ENCODE measurements around the gene MAPK8IP3. TPM values are rescaled to one million over a fixed set of nuclear protein-coding genes. Genes with fewer than 3 reads are reported as not detected.

MAPK8IP3 gene
- total RNA-seq, 1 donor from 2014 or later = 37.5 TPM

DNA sequence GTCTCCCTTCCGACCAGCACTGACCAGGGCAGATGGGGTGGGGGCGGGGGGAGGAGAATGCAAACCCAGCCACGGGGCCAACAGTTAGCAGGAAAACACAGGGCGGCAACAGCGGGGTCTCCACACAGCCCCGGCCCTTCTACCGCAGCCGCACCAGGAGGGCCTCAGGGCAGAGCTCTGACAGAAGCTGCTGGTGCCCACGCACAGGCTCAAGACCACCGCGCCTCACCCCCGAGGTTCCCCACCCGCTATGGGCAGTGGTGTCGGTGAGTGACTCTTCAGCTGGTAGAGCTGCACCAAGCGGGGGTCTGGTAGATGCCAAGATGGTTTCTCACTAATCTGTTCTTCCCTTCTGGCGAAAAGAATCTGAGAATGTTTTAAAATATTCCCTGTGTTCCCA, 104.5 kb downstream of the MAPK8IP3 start:
- no peak overlapping the region for H3K4me3 ChIP-seq (ENCODE audit: low read depth, low read length)
- no peak for TF ChIP-seq CTCF (conservative IDR thresholded peaks at IDR 0.05; ENCODE audit: low read depth, low read length)
- DNase-seq (ENCODE audit: low read depth) = no peak

DNA sequence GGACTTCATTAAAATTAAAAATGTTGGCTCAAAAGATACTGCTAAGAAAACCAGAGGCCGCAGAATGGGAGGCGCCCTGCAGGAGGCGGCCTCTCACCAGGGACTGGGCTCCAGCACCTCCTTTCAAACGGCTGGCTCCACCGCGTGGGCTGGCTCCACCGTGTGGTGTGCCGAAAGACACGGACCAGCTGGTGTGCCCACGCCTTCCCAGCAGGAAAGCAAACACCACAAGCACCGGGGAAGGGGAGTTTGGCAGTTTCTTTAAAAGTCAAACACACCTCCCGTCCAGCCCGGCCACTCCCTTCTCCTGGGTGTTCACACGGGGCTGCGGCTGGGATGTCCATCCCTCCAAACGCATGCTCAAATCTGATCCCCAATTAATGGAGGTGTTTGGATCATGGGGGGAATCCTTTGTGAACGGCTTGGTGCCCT, 106.8 kb downstream of the MAPK8IP3 start:
- TF ChIP-seq CTCF (conservative IDR thresholded peaks at IDR 0.05; ENCODE audit: low read depth, low read length) = peak; percentile 71
- no peak overlapping the region for H3K4me3 ChIP-seq (ENCODE audit: low read depth, low read length)
- DNase-seq (ENCODE audit: low read depth) = no peak

DNA sequence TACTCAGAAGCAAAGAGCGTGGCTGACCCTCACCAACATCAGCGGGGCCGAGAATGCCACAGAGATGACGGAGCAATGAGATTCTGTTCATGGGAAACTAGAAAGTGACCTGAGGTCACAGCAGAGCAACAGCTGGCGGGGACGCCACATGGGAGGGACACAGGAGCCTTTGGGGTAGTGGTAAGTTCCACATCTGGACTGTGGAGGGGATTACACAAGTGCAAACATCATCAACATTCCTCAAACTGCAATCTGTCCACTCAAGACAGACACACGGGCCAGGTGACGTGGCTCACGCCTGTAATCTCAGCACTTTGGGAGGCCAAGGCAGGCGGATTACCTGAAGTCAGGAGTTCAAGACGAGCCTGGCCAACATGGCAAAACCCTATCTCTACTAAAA, 109.5 kb downstream of the MAPK8IP3 start:
- no peak overlapping the region for H3K4me3 ChIP-seq (ENCODE audit: low read depth, low read length)
- DNase-seq (ENCODE audit: low read depth) = no peak
- TF ChIP-seq CTCF (conservative IDR thresholded peaks at IDR 0.05; ENCODE audit: low read depth, low read length) = no peak

DNA sequence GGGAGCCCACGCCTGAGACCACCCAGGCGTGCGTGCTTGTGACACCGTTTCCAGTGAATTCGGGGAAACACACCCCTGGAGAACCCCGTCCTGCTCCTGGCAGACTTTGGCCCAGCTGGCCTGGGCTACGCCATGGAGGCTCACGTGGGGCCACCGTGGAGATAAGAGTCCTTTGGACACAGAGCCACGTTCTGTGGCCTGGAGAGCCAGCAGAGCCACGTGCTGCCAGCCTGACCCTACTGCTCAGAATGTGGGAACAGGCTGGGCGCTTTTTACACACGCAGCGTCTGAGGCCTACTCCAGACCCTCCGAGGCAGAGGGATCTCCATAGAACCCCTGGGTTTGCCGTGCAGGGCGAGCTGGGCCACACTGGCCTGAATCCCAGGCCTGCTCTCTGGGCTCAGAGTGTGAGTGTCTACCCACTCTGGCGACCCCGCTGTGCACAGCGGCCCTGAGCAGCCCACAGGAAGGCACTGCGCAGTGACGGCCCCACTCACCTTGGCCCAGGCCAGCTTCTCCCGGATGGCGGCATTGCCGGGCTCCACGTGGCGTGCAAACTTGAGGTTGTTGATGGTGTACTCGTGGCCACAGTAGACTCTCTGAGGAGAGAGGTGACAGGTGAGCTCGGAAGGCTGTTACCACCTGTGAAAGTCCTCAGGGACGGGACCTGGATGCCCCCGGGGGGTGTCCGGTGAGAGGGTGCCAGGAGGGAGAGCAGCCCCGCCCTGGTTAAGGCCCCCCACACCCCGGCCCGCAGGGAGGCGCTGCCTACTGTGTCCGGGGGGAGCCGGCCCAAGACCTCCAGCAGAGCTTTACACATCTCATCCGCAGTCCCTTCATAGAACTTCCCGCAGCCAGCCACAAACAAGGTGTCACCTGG, 110.6 kb downstream of the MAPK8IP3 start:
- TF ChIP-seq CTCF (conservative IDR thresholded peaks at IDR 0.05; ENCODE audit: low read depth, low read length) = no peak
- H3K4me3 ChIP-seq (ENCODE audit: low read depth, low read length) = no peak overlapping the region
- no peak for DNase-seq (ENCODE audit: low read depth)

GRCh38 chr16:1817276-1817589, 111.2 kb downstream of the MAPK8IP3 start:
- TF ChIP-seq CTCF (conservative IDR thresholded peaks at IDR 0.05; ENCODE audit: low read depth, low read length) = no peak
- no peak for DNase-seq (ENCODE audit: low read depth)
- H3K4me3 ChIP-seq (ENCODE audit: low read depth, low read length) = no peak overlapping the region

DNA sequence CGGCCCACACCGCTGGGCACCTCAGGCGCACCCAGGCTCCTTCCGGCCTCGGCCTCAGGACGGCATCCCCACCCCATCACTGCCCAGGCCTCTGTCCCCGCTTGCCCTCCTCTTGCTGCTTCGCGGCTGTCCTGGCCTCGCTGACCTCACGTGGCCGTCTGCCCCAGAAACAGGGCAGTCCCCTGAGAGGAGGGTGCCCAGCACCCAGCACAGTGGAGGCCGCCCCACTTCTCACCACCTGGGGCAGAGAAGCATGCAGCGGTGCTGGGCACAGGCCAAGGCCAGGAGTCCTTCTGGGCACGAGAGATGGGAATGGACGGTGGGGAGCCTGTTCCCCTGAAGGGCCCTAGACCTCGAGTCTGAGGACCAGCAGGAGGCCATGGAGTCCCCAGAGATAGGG, 111.7 kb downstream of the MAPK8IP3 start:
- no peak for DNase-seq (ENCODE audit: low read depth)
- H3K4me3 ChIP-seq (ENCODE audit: low read depth, low read length) = no peak overlapping the region
- no peak for TF ChIP-seq CTCF (conservative IDR thresholded peaks at IDR 0.05; ENCODE audit: low read depth, low read length)

All from epithelial cell of proximal tubule (primary cell).